Common myeloid progenitor, CD34-positive (primary cell): ENCODE results near the gene TMEM233. TPM values are rescaled to one million over a fixed set of nuclear protein-coding genes. Genes with fewer than 3 reads are reported as not detected.
A peak's percentile ranks its signal among the peaks of the same experiment; 100 is the strongest.

Experiments used
- CTCF ChIA-PET: fragments of 350-600 bp; sonication (Branson Sonifier 250); formaldehyde crosslinking; loops from one replicate; lab custom pipeline; 2021; ENCODE audit warnings: antibody characterized with exemption; lab: Charles Lee
- POLR2A ChIA-PET: fragments of 350-600 bp; sonication (Branson Sonifier 250); formaldehyde crosslinking; loops from one replicate; lab custom pipeline; 2021; ENCODE audit warnings: antibody characterized with exemption; lab: Charles Lee
- DNase-seq, 3 donors: peaks; one replicate each; pipeline versions ENCODE4 v3.0.0 to v3.0.0-alpha.2; 2013
- H3K27ac ChIP-seq, 2 experiments: 1 replicate in 1 of 2; 2 replicates in 1 of 2; pipeline ENCODE4 v1.7.0; 2013; ENCODE audit warnings: inconsistent platforms in 2 of 2, low read length in 2 of 2, mild to moderate bottlenecking in 2 of 2, low read depth in 1 of 2, moderate library complexity in 1 of 2; ENCODE audit not compliant: severe bottlenecking in 2 of 2, insufficient read depth in 1 of 2, poor library complexity in 1 of 2
- H3K27me3 ChIP-seq, 5 experiments: replicated peaks in 2 of 5; 1 replicate in 3 of 5; 2 replicates in 2 of 5; pipeline versions ENCODE4 v1.6.1 to v1.7.0; 2013; ENCODE audit warnings: low read length in 4 of 5, mild to moderate bottlenecking in 2 of 5, moderate library complexity in 2 of 5, inconsistent platforms in 1 of 5; ENCODE audit not compliant: insufficient read depth in 5 of 5, control insufficient read depth in 4 of 5
- H3K36me3 ChIP-seq, 4 experiments: 1 replicate in 2 of 4; 2 replicates in 2 of 4; pipeline versions ENCODE4 v1.6.1 to v1.7.0; 2013; ENCODE audit warnings: low read length in 3 of 4, control low read depth in 1 of 4, mild to moderate bottlenecking in 1 of 4; ENCODE audit not compliant: control insufficient read depth in 4 of 4, insufficient read depth in 4 of 4
- H3K4me1 ChIP-seq, 4 experiments: 1 replicate in 3 of 4; 2 replicates in 1 of 4; pipeline versions ENCODE4 v1.6.1 to v1.7.1; 2013; ENCODE audit warnings: low read length in 3 of 4, mild to moderate bottlenecking in 3 of 4, control low read depth in 1 of 4, inconsistent platforms in 1 of 4, moderate library complexity in 1 of 4; ENCODE audit not compliant: control insufficient read depth in 4 of 4, insufficient read depth in 4 of 4; ENCODE audit errors: control extremely low read depth in 1 of 4
- H3K4me3 ChIP-seq, 7 experiments: 1 replicate in 4 of 7; 2 replicates in 3 of 7; pipeline versions ENCODE4 v1.5.1 to v1.7.0; 2013; ENCODE audit warnings: mild to moderate bottlenecking in 7 of 7, low read length in 6 of 7, moderate library complexity in 6 of 7, inconsistent platforms in 2 of 7, low read depth in 2 of 7, control low read depth in 1 of 7; ENCODE audit not compliant: insufficient read depth in 4 of 7, control insufficient read depth in 1 of 7; ENCODE audit errors: extremely low read depth in 1 of 7
- H3K9me3 ChIP-seq, 5 experiments: 1 replicate in 4 of 5; 2 replicates in 1 of 5; pipeline versions ENCODE4 v1.6.1 to v1.7.1; 2013; ENCODE audit warnings: low read length in 4 of 5, mild to moderate bottlenecking in 2 of 5, inconsistent platforms in 1 of 5, low read depth in 1 of 5, moderate library complexity in 1 of 5; ENCODE audit not compliant: control insufficient read depth in 4 of 5, insufficient read depth in 2 of 5; ENCODE audit errors: control extremely low read depth in 1 of 5
- WGBS: methylation state at CpG from one replicate; pipeline ENCODE4 v1.1.5; 2013; ENCODE audit not compliant: insufficient coverage; 5-methylcytosine and 5-hydroxymethylcytosine counted together
- polyA plus RNA-seq: library from polyadenylated mRNA; unstranded; fragments of 120-200 nt; gene quantifications from one replicate; pipeline ENCODE4 v1.2.1, GENCODE V29; 2013

TMEM233 gene
- not detected for polyA plus RNA-seq

- ChIA-PET CTCF (no interaction called here), POLR2A (no interaction called here)
- H3K27me3 ChIP-seq = peaks cover 12 to 82% (median 36%) of the 10 kb centered on the region in 5 experiments
Observed at GRCh38 chr12:119593578-119594398, at the start of gene TMEM233. TSS of gene TMEM233 (plus strand) at chr12:119593774. CDS start at chr12:119593849, 75 bp downstream.

GRCh38 chr12:119544765-119545625 is 48.6 kb upstream of the TMEM233 start:
- H3K9me3 ChIP-seq = no peaks in the 10 kb centered on the region
- ChIA-PET POLR2A (no interaction called here), CTCF (interaction anchor here (0.5 to 1.6 kb wide), 6 partner anchors 18 to 113 kb away, joined by 3 to 7 read pairs (median 3); no protein-coding TSS in a partner anchor)
- peaks cover 0 to 5% (median 4%) of the 10 kb centered on the region in 5 experiments for H3K27me3 ChIP-seq
- no peaks in the 10 kb centered on the region for H3K36me3 ChIP-seq
- no peaks in the 10 kb centered on the region for H3K4me1 ChIP-seq
- no peak overlapping the region for H3K27ac ChIP-seq
- DNase-seq = peak; percentile 60 to 81 (median 72)
- no peak overlapping the region for H3K4me3 ChIP-seq
- WGBS = 41% methylated on average over 7 of the region's 9 CpGs

More at GRCh38 chr12:119593578-119594398, at the start of gene TMEM233:
- DNase-seq = no peak
- Histone ChIP-seq H3K4me1 (peaks cover 0 to 4% (median under 1%) of the 10 kb centered on the region in 4 experiments), H3K4me3 (no peak within 1 kb of the TSS), H3K9me3 (peaks cover 0 to 8% (median 3%) of the 10 kb centered on the region in 5 experiments), H3K36me3 (no peaks in the 10 kb centered on the region), H3K27ac (no peak within 1 kb of the TSS)
- 4% methylated on average over 45 of the region's 48 CpGs for WGBS

- POLR2A ChIA-PET = no interaction called here
- CTCF ChIA-PET = interaction anchor here (1.1 to 1.2 kb wide), 3 partner anchors 28 to 102 kb away, joined by 3 to 5 read pairs (median 3); no protein-coding TSS in a partner anchor
- Histone ChIP-seq H3K9me3 (no peaks in the 10 kb centered on the region), H3K4me1 (no peaks in the 10 kb centered on the region), H3K27me3 (peaks cover 0 to 7% (median 4%) of the 10 kb centered on the region in 5 experiments), H3K27ac (no peak overlapping the region), H3K36me3 (no peaks in the 10 kb centered on the region), H3K4me3 (no peak overlapping the region)
- DNase-seq = no peak
Observed at GRCh38 chr12:119546340-119546739, 47.2 kb upstream of the TMEM233 start.

GRCh38 chr12:119547001-119547400 is 46.6 kb upstream of the TMEM233 start:
- WGBS = no CpG with 5 or more reads among the region's 1 CpG
- H3K27ac ChIP-seq = no peak overlapping the region
- no peak for DNase-seq
- no peaks in the 10 kb centered on the region for H3K9me3 ChIP-seq
- H3K4me3 ChIP-seq = no peak overlapping the region
- H3K27me3 ChIP-seq = peaks cover 0 to 8% (median 4%) of the 10 kb centered on the region in 5 experiments
- H3K36me3 ChIP-seq = no peaks in the 10 kb centered on the region
- no peaks in the 10 kb centered on the region for H3K4me1 ChIP-seq
- POLR2A ChIA-PET = no interaction called here
- CTCF ChIA-PET = interaction anchor here (1.1 kb wide), 2 partner anchors 58 to 103 kb away, joined by 3 to 5 read pairs; no protein-coding TSS in a partner anchor

GRCh38 chr12:119556854-119557253 is 36.7 kb upstream of the TMEM233 start:
- DNase-seq = no peak
- ChIA-PET CTCF (no interaction called here), POLR2A (interaction anchor here (0.6 kb wide), 1 partner anchor 597 kb away, joined by 5 read pairs; no protein-coding TSS in a partner anchor)
- H3K27ac ChIP-seq = no peak overlapping the region
- H3K27me3 ChIP-seq = peaks cover 0 to 4% (median 2%) of the 10 kb centered on the region in 5 experiments
- no peak overlapping the region for H3K4me3 ChIP-seq
- no peaks in the 10 kb centered on the region for H3K36me3 ChIP-seq
- H3K9me3 ChIP-seq = no peaks in the 10 kb centered on the region
- H3K4me1 ChIP-seq = no peaks in the 10 kb centered on the region
- no CpG with 5 or more reads among the region's 1 CpG for WGBS

- no peaks in the 10 kb centered on the region for H3K4me1 ChIP-seq
- no peak overlapping the region for H3K27ac ChIP-seq
- CTCF ChIA-PET = interaction anchor here (0.6 kb wide), 1 partner anchor 10 kb away, joined by 3 read pairs; no protein-coding TSS in a partner anchor
- no peaks in the 10 kb centered on the region for H3K9me3 ChIP-seq
- no peak for DNase-seq
- POLR2A ChIA-PET = no interaction called here
- WGBS = 98% methylated on average over 3 of the region's 3 CpGs
- no peak overlapping the region for H3K4me3 ChIP-seq
- no peaks in the 10 kb centered on the region for H3K27me3 ChIP-seq
- H3K36me3 ChIP-seq = no peaks in the 10 kb centered on the region
Observed at GRCh38 chr12:119565404-119565803, 28.2 kb upstream of the TMEM233 start.
